ENCODE results near the gene HERPUD1. TPM values are rescaled to one million over a fixed set of nuclear protein-coding genes. Genes with fewer than 3 reads are reported as not detected.

HERPUD1 gene
- total RNA-seq, 1 experiment from 2014 or later: 28.9 TPM

DNA sequence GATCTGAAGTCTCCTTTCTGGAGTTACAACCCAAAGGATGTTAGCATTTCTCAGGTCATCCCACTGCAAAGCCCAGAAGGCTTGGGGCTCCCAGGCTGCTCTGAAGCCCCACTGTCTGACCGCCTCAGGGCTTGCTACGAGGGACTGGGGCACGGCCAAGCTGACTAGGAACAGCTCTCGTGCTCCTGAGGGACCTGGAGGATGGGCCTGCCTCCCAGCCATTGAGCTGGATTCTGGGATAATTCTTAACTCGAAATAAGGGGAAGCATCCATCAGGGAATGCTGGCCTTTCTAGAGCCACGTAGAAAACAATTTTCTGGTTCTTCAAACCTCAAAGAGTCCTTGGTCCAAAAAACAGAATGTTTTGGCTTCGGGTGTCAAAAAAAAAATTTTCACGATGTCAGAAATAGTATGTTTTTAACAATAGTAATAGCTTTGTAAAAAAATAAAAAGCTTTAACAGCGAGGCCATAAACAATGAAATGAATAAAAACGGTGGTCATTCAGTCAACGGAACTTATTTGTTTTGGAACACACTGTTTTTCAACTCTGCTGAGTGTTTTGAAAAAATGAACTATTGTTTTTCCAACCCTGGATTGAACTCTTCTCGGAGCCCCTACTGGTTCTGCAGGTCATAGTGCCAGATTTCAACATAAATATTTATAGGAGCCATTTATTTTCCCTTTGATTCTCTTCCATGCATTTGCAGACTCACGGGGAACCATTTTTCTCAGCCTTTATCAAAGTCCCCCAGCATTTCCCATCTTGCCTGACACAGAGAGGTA, 16.4 kb upstream of the HERPUD1 start:
- H2BK12ac ChIP-seq (ENCODE audit: insufficient read length, low read depth, low read length): no peak overlapping the region
- H3K4me1 Mint-ChIP-seq: peaks cover 26 to 28% of the 10 kb centered on the region in 2 experiments
- H2BK15ac ChIP-seq (ENCODE audit: low read depth, low read length): no peak overlapping the region
- H3T11ph ChIP-seq (ENCODE audit: low read length): peak overlapping the region; percentile 22
- H3K36me3 Mint-ChIP-seq (ENCODE audit: insufficient read depth in 1 of 3, low read depth in 3 of 3): no peaks in the 10 kb centered on the region
- no peak overlapping the region for H3K14ac ChIP-seq (ENCODE audit: insufficient read depth, low read length)
- H4K8ac ChIP-seq (replicated peaks; ENCODE audit: insufficient read length, low read depth, low read length): no peak overlapping the region
- no peak overlapping the region for H3K18ac ChIP-seq (ENCODE audit: insufficient read length, low read depth, low read length)
- H3K4ac ChIP-seq (ENCODE audit: low read depth, low read length): no peak overlapping the region
- no peak overlapping the region for H2AK5ac ChIP-seq (ENCODE audit: insufficient read length, low read length)
- no peaks in the 10 kb centered on the region for H3K27me3 ChIP-seq (ENCODE audit: insufficient read depth, low read length)
- H4K20me1 ChIP-seq (ENCODE audit: control insufficient read depth, insufficient read depth, insufficient read length): no peaks in the 10 kb centered on the region
- no peak overlapping the region for H3K4me3 Mint-ChIP-seq
- H3K23ac ChIP-seq (ENCODE audit: insufficient read length, low read depth, low read length): no peak overlapping the region
- no peak overlapping the region for H3K4me2 ChIP-seq (ENCODE audit: insufficient read depth, insufficient read length, low read length)
- no peak for DNase-seq
- H3K56ac ChIP-seq (ENCODE audit: insufficient read length, low read depth, low read length): no peak overlapping the region
- no peaks in the 10 kb centered on the region for H3K79me1 ChIP-seq (ENCODE audit: insufficient read depth, low read depth, low read length, poor library complexity, severe bottlenecking)
- no peaks in the 10 kb centered on the region for H3K79me2 ChIP-seq (ENCODE audit: insufficient read depth, low read length)
- H3K27ac ChIP-seq (ENCODE audit: insufficient read length, low read depth, low read length): no peak overlapping the region
- no peaks in the 10 kb centered on the region; the same call in 1 of the 2 replicates for H3K4me1 ChIP-seq (ENCODE audit: insufficient read depth, low read length)
- no peaks in the 10 kb centered on the region for H3K9me3 ChIP-seq (ENCODE audit: control insufficient read depth, low read depth, low read length)
- H3K9ac ChIP-seq (ENCODE audit: extremely low read depth, insufficient read length, low read length): no peak overlapping the region
- no peak overlapping the region for H4K91ac ChIP-seq (ENCODE audit: insufficient read length, low read depth, low read length)
- peaks cover 0 to 2% of the 10 kb centered on the region in 2 experiments; a peak in 1 of 5 replicates for H3K9me3 Mint-ChIP-seq
- H3K27ac Mint-ChIP-seq: no peak overlapping the region
- no peak overlapping the region for H2BK120ac ChIP-seq (ENCODE audit: low read depth, low read length, poor library complexity, severe bottlenecking)
- H3K23me2 ChIP-seq (ENCODE audit: insufficient read length, low read depth, low read length, poor library complexity, severe bottlenecking): no peaks in the 10 kb centered on the region
- no CpG with 5 or more reads among the region's 13 CpGs for WGBS (ENCODE audit: extremely low coverage, insufficient read length, low lambda C conversion rate)
- H2BK20ac ChIP-seq (ENCODE audit: low read depth, low read length, poor library complexity, severe bottlenecking): no peak overlapping the region
- H3K27me3 Mint-ChIP-seq (ENCODE audit: low read depth): peaks cover 20% of the 10 kb centered on the region
- TF ChIP-seq, protein P1, sequence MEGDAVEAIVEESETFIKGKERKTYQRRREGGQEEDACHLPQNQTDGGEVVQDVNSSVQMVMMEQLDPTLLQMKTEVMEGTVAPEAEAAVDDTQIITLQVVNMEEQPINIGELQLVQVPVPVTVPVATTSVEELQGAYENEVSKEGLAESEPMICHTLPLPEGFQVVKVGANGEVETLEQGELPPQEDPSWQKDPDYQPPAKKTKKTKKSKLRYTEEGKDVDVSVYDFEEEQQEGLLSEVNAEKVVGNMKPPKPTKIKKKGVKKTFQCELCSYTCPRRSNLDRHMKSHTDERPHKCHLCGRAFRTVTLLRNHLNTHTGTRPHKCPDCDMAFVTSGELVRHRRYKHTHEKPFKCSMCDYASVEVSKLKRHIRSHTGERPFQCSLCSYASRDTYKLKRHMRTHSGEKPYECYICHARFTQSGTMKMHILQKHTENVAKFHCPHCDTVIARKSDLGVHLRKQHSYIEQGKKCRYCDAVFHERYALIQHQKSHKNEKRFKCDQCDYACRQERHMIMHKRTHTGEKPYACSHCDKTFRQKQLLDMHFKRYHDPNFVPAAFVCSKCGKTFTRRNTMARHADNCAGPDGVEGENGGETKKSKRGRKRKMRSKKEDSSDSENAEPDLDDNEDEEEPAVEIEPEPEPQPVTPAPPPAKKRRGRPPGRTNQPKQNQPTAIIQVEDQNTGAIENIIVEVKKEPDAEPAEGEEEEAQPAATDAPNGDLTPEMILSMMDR (conservative IDR thresholded peaks at IDR 0.05): no peak
- H2BK5ac ChIP-seq (ENCODE audit: insufficient read length, low read length): no peak overlapping the region
- no peak overlapping the region for H2AFZ ChIP-seq (ENCODE audit: low read length)
- H4K5ac ChIP-seq (ENCODE audit: insufficient read length, low read depth, low read length): no peak overlapping the region

Measured in H9 (cell line).